Left kidney (tissue), 2 donors: ENCODE measurements around the gene PRKAA1. TPM values are rescaled to one million over a fixed set of nuclear protein-coding genes. Genes with fewer than 3 reads are reported as not detected.
"Not testable (repeated sequence)": the region's sequence is repeated elsewhere in the genome, so short reads cannot be mapped to it uniquely, and the experiment has no call there.

Source experiments
- DNase-seq: peaks from one replicate; pipeline ENCODE4 v3.0.0-alpha.2; 2013
- polyA plus RNA-seq: library from polyadenylated mRNA; unstranded; fragments of 120-200 nt; gene quantifications from one replicate; pipeline ENCODE4 v1.2.1, GENCODE V29; 2013; ENCODE audit not compliant: insufficient read length

PRKAA1 gene
- polyA plus RNA-seq, 1 donor = 106 TPM

- no peak for DNase-seq
Measured at GRCh38 chr5:40827188-40827977, 29.2 kb upstream of the PRKAA1 start.

- DNase-seq = no peak
Measured at GRCh38 chr5:40826489-40827187, 28.5 kb upstream of the PRKAA1 start.

GRCh38 chr5:40825461-40826043 lies 27.4 kb upstream of the PRKAA1 start:
- not testable (repeated sequence) for DNase-seq

- no peak for DNase-seq
Measured at GRCh38 chr5:40823459-40823858, 25.3 kb upstream of the PRKAA1 start.

GRCh38 chr5:40813698-40814281 lies 15.6 kb upstream of the PRKAA1 start:
- DNase-seq = no peak

GRCh38 chr5:40812125-40812524 lies 14.0 kb upstream of the PRKAA1 start:
- DNase-seq = no peak

- DNase-seq = no peak
Measured at GRCh38 chr5:40801771-40802562, 3.8 kb upstream of the PRKAA1 start.

- no peak for DNase-seq
Measured at GRCh38 chr5:40799258-40799657, 1.1 kb upstream of the PRKAA1 start.

GRCh38 chr5:40798801-40799210 lies 632 bp upstream of the PRKAA1 start:
- no peak for DNase-seq

GRCh38 chr5:40797273-40798011 lies 732 bp downstream of the PRKAA1 start:
- DNase-seq = peak; percentile 62

GRCh38 chr5:40796487-40796889 lies 1.7 kb downstream of the PRKAA1 start:
- DNase-seq = no peak

GRCh38 chr5:40794877-40795276 lies 3.3 kb downstream of the PRKAA1 start:
- DNase-seq = not testable (repeated sequence)

- not testable (repeated sequence) for DNase-seq
Measured at GRCh38 chr5:40794340-40794739, 3.8 kb downstream of the PRKAA1 start.

GRCh38 chr5:40792691-40793090 lies 5.5 kb downstream of the PRKAA1 start:
- not testable (repeated sequence) for DNase-seq

- no peak for DNase-seq
Measured at GRCh38 chr5:40791715-40792139, 6.4 kb downstream of the PRKAA1 start.

- no peak for DNase-seq
Measured at GRCh38 chr5:40790947-40791593, 7.1 kb downstream of the PRKAA1 start.

GRCh38 chr5:40788941-40789340 lies 9.2 kb downstream of the PRKAA1 start:
- DNase-seq = not testable (repeated sequence)

GRCh38 chr5:40787986-40788385 lies 10.2 kb downstream of the PRKAA1 start:
- DNase-seq = no peak

GRCh38 chr5:40786664-40787063 lies 11.5 kb downstream of the PRKAA1 start:
- not testable (repeated sequence) for DNase-seq

GRCh38 chr5:40784916-40785315 lies 13.3 kb downstream of the PRKAA1 start:
- DNase-seq = no peak
